ENCODE results near the gene MMP2. TPM values are rescaled to one million over a fixed set of nuclear protein-coding genes. Genes with fewer than 3 reads are reported as not detected.

Gene MMP2
- total and polyA plus RNA-seq, 2 of the 8 experiments (the other 6 are each of a cell fraction or from before 2014, with no cell fraction given), result 33.6 to 58.2 TPM

DNA sequence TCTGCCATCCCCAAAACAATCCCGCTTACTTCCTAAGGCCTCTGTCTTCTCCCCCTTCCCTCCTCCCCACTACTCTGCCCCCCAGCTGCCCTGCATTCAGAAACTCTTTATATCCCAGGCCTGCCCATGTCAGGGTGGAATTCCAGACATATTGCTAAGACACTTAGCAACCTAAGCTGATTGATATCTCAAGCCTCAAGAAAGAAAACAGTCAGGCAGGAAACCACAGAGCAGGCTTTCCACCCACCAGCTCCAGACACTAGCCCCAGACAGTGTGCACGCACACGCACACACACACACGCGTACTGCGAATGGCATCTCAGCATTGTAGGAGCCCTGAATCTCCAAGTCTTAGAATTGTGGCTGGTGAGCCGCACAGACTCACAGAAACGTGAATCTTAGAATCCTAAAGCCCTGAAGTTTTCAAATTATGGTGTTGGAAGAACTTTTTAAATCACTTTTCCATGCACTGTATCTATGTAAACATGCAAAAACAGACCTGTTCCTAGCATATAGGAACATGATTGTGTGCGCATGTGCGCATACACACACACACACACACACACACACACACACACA is 21.0 kb downstream of the MMP2 start (continued):
- no peak for TF ChIP-seq GTF2F1 (IDR thresholded peaks at IDR 0.05; ENCODE audit: borderline replicate concordance, low read depth, low read length)
